Activated CD8-positive, alpha-beta T cell treated with anti-CD3 and anti-CD28 coated beads, Interleukin-2, amount 10 ng/mL, durations not matched to agents 7 days and 5 days (primary cell): ENCODE results near the gene ERMN. TPM values are rescaled to one million over a fixed set of nuclear protein-coding genes. Genes with fewer than 3 reads are reported as not detected.
"Not testable (repeated sequence)": the region's sequence is repeated elsewhere in the genome, so short reads cannot be mapped to it uniquely, and the experiment has no call there.

Source experiments
- ATAC-seq: fragments of 150-1000 bp; cut with Tn5 transposase; one replicate; pipeline ENCODE4 v1.10.0; 2021; ENCODE audit warnings: moderate library complexity
- CTCF ChIA-PET: fragments of 350-600 bp; sonication (Branson Sonifier 250); formaldehyde crosslinking; loops from one replicate; lab custom pipeline; 2021; ENCODE audit warnings: antibody characterized with exemption; lab: Charles Lee
- POLR2A ChIA-PET: fragments of 350-600 bp; sonication (Branson Sonifier 250); formaldehyde crosslinking; loops from one replicate; lab custom pipeline; 2021; ENCODE audit warnings: antibody characterized with exemption; lab: Charles Lee
- DNase-seq: peaks from one replicate; pipeline ENCODE4 v3.0.0-alpha.2; 2020
- H3K27ac Mint-ChIP-seq: one replicate; pipeline ENCODE4 v1.8.0; 2021; ENCODE audit warnings: mild to moderate bottlenecking, mixed read lengths
- H3K27me3 Mint-ChIP-seq: one replicate; pipeline ENCODE4 v1.8.0; 2021; ENCODE audit warnings: low read depth, mixed read lengths
- H3K36me3 Mint-ChIP-seq: one replicate; pipeline ENCODE4 v1.8.0; 2021; ENCODE audit warnings: low read depth, mixed read lengths
- H3K4me1 Mint-ChIP-seq: one replicate; pipeline ENCODE4 v1.8.0; 2021; ENCODE audit warnings: low read depth, mixed read lengths
- H3K4me3 Mint-ChIP-seq: one replicate; pipeline ENCODE4 v1.8.0; 2021; ENCODE audit warnings: mild to moderate bottlenecking, mixed read lengths
- H3K9me3 Mint-ChIP-seq: one replicate; pipeline ENCODE4 v1.8.0; 2022; ENCODE audit warnings: mixed read lengths; ENCODE audit not compliant: insufficient read depth
- total RNA-seq, 2 experiments: library from RNA; stranded (reverse); gene quantifications; one replicate each; pipeline ENCODE4 v1.2.3, GENCODE V29; 2021

ERMN gene
- total RNA-seq, 2 experiments from 2014 or later, result 2.2 to 3.2 TPM

GRCh38 chr2:157291018-157291417, 34.6 kb downstream of the ERMN start:
- H3K36me3 Mint-ChIP-seq, result no peaks in the 10 kb centered on the region
- no peak overlapping the region for H3K4me3 Mint-ChIP-seq
- DNase-seq (no peak), ATAC-seq (no peak)
- peaks cover 8% of the 10 kb centered on the region for H3K4me1 Mint-ChIP-seq
- ChIA-PET POLR2A (no interaction called here), CTCF (no interaction called here)
- H3K9me3 Mint-ChIP-seq, result no peaks in the 10 kb centered on the region
- H3K27ac Mint-ChIP-seq, result no peak overlapping the region
- H3K27me3 Mint-ChIP-seq, result peaks cover 10% of the 10 kb centered on the region

- ATAC-seq (no peak), DNase-seq (no peak)
- Mint-ChIP-seq H3K27ac (no peak overlapping the region), H3K9me3 (no peaks in the 10 kb centered on the region), H3K36me3 (no peaks in the 10 kb centered on the region), H3K4me1 (peaks cover 8% of the 10 kb centered on the region), H3K27me3 (peaks cover 10% of the 10 kb centered on the region), H3K4me3 (no peak overlapping the region)
- ChIA-PET POLR2A (no interaction called here), CTCF (no interaction called here)
Measured at GRCh38 chr2:157290525-157290924, 35.1 kb downstream of the ERMN start.

GRCh38 chr2:157287160-157287559, 38.5 kb downstream of the ERMN start:
- ATAC-seq (no peak), DNase-seq (no peak)
- H3K4me1 Mint-ChIP-seq, result no peaks in the 10 kb centered on the region
- H3K4me3 Mint-ChIP-seq, result no peak overlapping the region
- ChIA-PET CTCF (interaction anchor here (4.3 kb wide), 1 partner anchor 15 kb away, joined by 26 read pairs; no protein-coding TSS in a partner anchor), POLR2A (no interaction called here)
- no peak overlapping the region for H3K27ac Mint-ChIP-seq
- H3K9me3 Mint-ChIP-seq, result no peaks in the 10 kb centered on the region
- no peaks in the 10 kb centered on the region for H3K36me3 Mint-ChIP-seq
- peaks cover 10% of the 10 kb centered on the region for H3K27me3 Mint-ChIP-seq

GRCh38 chr2:157283468-157283867, 42.2 kb downstream of the ERMN start:
- Mint-ChIP-seq H3K36me3 (no peaks in the 10 kb centered on the region), H3K4me1 (no peaks in the 10 kb centered on the region), H3K4me3 (no peak overlapping the region), H3K9me3 (no peaks in the 10 kb centered on the region), H3K27ac (no peak overlapping the region), H3K27me3 (peaks cover 12% of the 10 kb centered on the region)
- DNase-seq (no peak), ATAC-seq (no peak)
- CTCF ChIA-PET, result no interaction called here
- POLR2A ChIA-PET, result no interaction called here

- H3K36me3 Mint-ChIP-seq, result no peaks in the 10 kb centered on the region
- POLR2A ChIA-PET, result no interaction called here
- no peak overlapping the region for H3K4me3 Mint-ChIP-seq
- H3K27me3 Mint-ChIP-seq, result peaks cover 19% of the 10 kb centered on the region
- CTCF ChIA-PET, result interaction anchor here (1.8 kb wide), 1 partner anchor 55 kb away, joined by 6 read pairs; no protein-coding TSS in a partner anchor
- no peaks in the 10 kb centered on the region for H3K9me3 Mint-ChIP-seq
- DNase-seq (no peak), ATAC-seq (no peak)
- no peak overlapping the region for H3K27ac Mint-ChIP-seq
- no peaks in the 10 kb centered on the region for H3K4me1 Mint-ChIP-seq
Measured at GRCh38 chr2:157281316-157281715, 44.3 kb downstream of the ERMN start.

- DNase-seq, CTCF ChIA-PET: not testable (repeated sequence)
- peaks cover 19% of the 10 kb centered on the region for H3K27me3 Mint-ChIP-seq
Measured at GRCh38 chr2:157279311-157279710, 46.3 kb downstream of the ERMN start.

GRCh38 chr2:157271590-157272203, 53.9 kb downstream of the ERMN start:
- H3K9me3 Mint-ChIP-seq, result no peaks in the 10 kb centered on the region
- ChIA-PET POLR2A (no interaction called here), CTCF (interaction anchor here (0.6 kb wide), 1 partner anchor 1046 kb away, joined by 3 read pairs; no protein-coding TSS in a partner anchor)
- no peak overlapping the region for H3K4me3 Mint-ChIP-seq
- no peaks in the 10 kb centered on the region for H3K36me3 Mint-ChIP-seq
- DNase-seq (no peak), ATAC-seq (no peak)
- H3K27me3 Mint-ChIP-seq, result peaks cover 6% of the 10 kb centered on the region
- H3K27ac Mint-ChIP-seq, result no peak overlapping the region
- H3K4me1 Mint-ChIP-seq, result no peaks in the 10 kb centered on the region

More at GRCh38 chr2:157279311-157279710, 46.3 kb downstream of the ERMN start:
- H3K4me3 Mint-ChIP-seq, H3K9me3 Mint-ChIP-seq, H3K27ac Mint-ChIP-seq, H3K4me1 Mint-ChIP-seq, ATAC-seq, H3K36me3 Mint-ChIP-seq, POLR2A ChIA-PET: not testable (repeated sequence)

GRCh38 chr2:157269922-157270321, 55.7 kb downstream of the ERMN start:
- no peaks in the 10 kb centered on the region for H3K36me3 Mint-ChIP-seq
- no peak overlapping the region for H3K4me3 Mint-ChIP-seq
- DNase-seq (no peak), ATAC-seq (no peak)
- H3K4me1 Mint-ChIP-seq, result no peaks in the 10 kb centered on the region
- ChIA-PET CTCF (no interaction called here), POLR2A (no interaction called here)
- no peak overlapping the region for H3K27ac Mint-ChIP-seq
- H3K27me3 Mint-ChIP-seq, result peaks cover 6% of the 10 kb centered on the region
- no peaks in the 10 kb centered on the region for H3K9me3 Mint-ChIP-seq

GRCh38 chr2:157269060-157269459, 56.6 kb downstream of the ERMN start:
- H3K4me1 Mint-ChIP-seq, result no peaks in the 10 kb centered on the region
- no peak overlapping the region for H3K27ac Mint-ChIP-seq
- no peaks in the 10 kb centered on the region for H3K36me3 Mint-ChIP-seq
- DNase-seq (no peak), ATAC-seq (no peak)
- no peak overlapping the region for H3K4me3 Mint-ChIP-seq
- CTCF ChIA-PET, result no interaction called here
- POLR2A ChIA-PET, result interaction anchor here (0.6 kb wide), 1 partner anchor 39 kb away, joined by 4 read pairs; no protein-coding TSS in a partner anchor
- H3K27me3 Mint-ChIP-seq, result peaks cover 6% of the 10 kb centered on the region
- no peaks in the 10 kb centered on the region for H3K9me3 Mint-ChIP-seq

Other genes starting within 250 kb of the ERMN start
- gene GALNT5, start 68.1 kb downstream of the ERMN start, total RNA-seq, result not detected
- 100 to 1,000 TPM; 222 to 227 TPM for gene CYTIP, start 118.3 kb upstream of the ERMN start, total RNA-seq